Neutrophil (primary cell): ENCODE measurements around the gene GMDS.

Experiments used
- H3K27ac ChIP-seq: fragments of 200-600 bp; sonication (generic); 2 replicates; pipeline ENCODE4 v1.5.1; 2016; ENCODE audit warnings: mild to moderate bottlenecking, moderate library complexity
- H3K27me3 ChIP-seq: fragments of 200-600 bp; sonication (generic); 2 replicates; pipeline ENCODE4 v1.6.0; 2016; ENCODE audit warnings: mild to moderate bottlenecking
- H3K36me3 ChIP-seq: fragments of 200-600 bp; sonication (generic); 2 replicates; pipeline ENCODE4 v1.5.1; 2017
- H3K4me1 ChIP-seq, 2 experiments: fragments of 200-600 bp in 1 of 2; sonication (generic) in 1 of 2; 1 replicate in 1 of 2; 2 replicates in 1 of 2; pipeline versions ENCODE4 v1.5.1 to v1.6.1; 2013 to 2016; ENCODE audit warnings: low read depth in 1 of 2, low read length in 1 of 2, mild to moderate bottlenecking in 1 of 2, moderate library complexity in 1 of 2; ENCODE audit not compliant: control insufficient read depth in 1 of 2, insufficient read depth in 1 of 2
- H3K4me3 ChIP-seq, 2 experiments: fragments of 200-600 bp in 1 of 2; sonication (generic) in 1 of 2; 1 replicate in 1 of 2; 2 replicates in 1 of 2; pipeline ENCODE4 v1.5.1; 2013 to 2016; ENCODE audit warnings: low read depth in 1 of 2, low read length in 1 of 2, mild to moderate bottlenecking in 1 of 2, moderate library complexity in 1 of 2
- H3K9me3 ChIP-seq: fragments of 200-600 bp; sonication (generic); 2 replicates; pipeline ENCODE4 v1.5.1; 2016
- TF ChIP-seq, protein P1 (sequence below): fragments of 200-600 bp; sonication (generic); IDR thresholded peaks from 2 replicates; pipeline ENCODE4 v1.5.1; 2016; ENCODE audit warnings: antibody characterized with exemption

Gene GMDS

DNA sequence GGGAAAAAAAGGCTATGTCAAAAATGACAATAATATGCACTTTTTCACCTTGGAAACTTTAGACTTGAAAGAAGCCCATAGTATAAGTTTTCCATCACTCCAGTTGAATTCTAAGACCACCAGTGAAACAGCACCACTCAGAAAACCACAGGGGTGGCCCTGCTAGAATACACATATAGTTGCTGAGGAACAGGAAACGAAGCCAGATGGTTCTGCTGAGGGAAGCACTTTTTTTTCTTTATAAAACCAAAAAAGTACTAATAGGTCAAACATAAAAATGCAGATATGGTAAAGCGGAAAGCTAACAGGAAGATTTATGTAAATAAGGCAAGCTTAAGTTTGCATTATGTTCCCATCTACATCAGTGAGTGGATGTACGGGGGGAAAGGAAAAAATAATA, 331.8 kb downstream of the GMDS start:
- no peak overlapping the region for H3K4me3 ChIP-seq
- no peak overlapping the region for H3K27ac ChIP-seq
- H3K9me3 ChIP-seq = no peaks in the 10 kb centered on the region
- H3K36me3 ChIP-seq = no peaks in the 10 kb centered on the region
- no peaks in the 10 kb centered on the region for H3K27me3 ChIP-seq
- TF ChIP-seq, protein P1, sequence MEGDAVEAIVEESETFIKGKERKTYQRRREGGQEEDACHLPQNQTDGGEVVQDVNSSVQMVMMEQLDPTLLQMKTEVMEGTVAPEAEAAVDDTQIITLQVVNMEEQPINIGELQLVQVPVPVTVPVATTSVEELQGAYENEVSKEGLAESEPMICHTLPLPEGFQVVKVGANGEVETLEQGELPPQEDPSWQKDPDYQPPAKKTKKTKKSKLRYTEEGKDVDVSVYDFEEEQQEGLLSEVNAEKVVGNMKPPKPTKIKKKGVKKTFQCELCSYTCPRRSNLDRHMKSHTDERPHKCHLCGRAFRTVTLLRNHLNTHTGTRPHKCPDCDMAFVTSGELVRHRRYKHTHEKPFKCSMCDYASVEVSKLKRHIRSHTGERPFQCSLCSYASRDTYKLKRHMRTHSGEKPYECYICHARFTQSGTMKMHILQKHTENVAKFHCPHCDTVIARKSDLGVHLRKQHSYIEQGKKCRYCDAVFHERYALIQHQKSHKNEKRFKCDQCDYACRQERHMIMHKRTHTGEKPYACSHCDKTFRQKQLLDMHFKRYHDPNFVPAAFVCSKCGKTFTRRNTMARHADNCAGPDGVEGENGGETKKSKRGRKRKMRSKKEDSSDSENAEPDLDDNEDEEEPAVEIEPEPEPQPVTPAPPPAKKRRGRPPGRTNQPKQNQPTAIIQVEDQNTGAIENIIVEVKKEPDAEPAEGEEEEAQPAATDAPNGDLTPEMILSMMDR = no peak
- peaks cover 10 to 12% of the 10 kb centered on the region in 2 experiments for H3K4me1 ChIP-seq

DNA sequence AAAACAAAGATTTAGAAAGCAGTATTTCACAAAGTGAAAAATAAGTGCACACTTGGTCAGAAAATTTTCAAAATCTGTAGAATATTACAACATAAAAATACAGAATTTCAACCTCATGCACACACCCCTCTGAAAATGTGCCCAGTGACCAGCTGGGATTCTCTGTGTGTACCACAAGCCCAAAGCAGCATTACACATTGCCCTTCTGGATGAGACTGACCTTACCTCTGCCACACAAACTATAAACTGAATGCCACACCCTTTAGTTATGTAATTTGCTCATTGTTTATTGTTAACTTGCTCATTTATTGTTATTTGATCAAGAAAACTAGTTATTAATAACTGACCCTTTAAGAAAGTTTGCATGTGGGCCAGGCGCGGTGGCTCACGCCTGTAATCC, 332.7 kb downstream of the GMDS start:
- TF ChIP-seq, protein P1 = no peak
- H3K27me3 ChIP-seq = no peaks in the 10 kb centered on the region
- peaks cover 10 to 12% of the 10 kb centered on the region in 2 experiments for H3K4me1 ChIP-seq
- no peak overlapping the region for H3K27ac ChIP-seq
- H3K4me3 ChIP-seq = no peak overlapping the region
- no peaks in the 10 kb centered on the region for H3K9me3 ChIP-seq
- H3K36me3 ChIP-seq = no peaks in the 10 kb centered on the region

DNA sequence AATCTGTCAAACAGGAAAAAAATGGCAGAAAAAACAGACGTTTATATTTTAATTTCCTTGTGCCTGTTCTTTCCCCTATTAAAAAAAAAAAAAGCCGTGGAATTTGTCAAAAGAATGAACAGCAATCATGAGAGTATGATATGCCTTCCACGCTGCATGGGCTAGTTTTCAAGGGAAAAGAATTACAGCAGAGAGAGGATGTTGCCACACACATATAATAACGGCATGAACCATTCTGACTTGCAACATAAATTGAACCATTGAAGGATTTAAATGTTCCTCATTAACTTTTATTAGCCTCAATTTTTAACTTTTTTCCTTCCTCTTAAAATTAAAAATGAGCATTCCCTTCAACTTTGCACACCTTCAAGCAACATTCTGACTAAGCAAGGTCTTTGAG, 333.9 kb downstream of the GMDS start:
- no peak overlapping the region for H3K4me3 ChIP-seq
- H3K27ac ChIP-seq = no peak overlapping the region
- H3K4me1 ChIP-seq = peaks cover 10 to 12% of the 10 kb centered on the region in 2 experiments
- H3K27me3 ChIP-seq = no peaks in the 10 kb centered on the region
- no peaks in the 10 kb centered on the region for H3K36me3 ChIP-seq
- H3K9me3 ChIP-seq = no peaks in the 10 kb centered on the region
- TF ChIP-seq, protein P1 = no peak

DNA sequence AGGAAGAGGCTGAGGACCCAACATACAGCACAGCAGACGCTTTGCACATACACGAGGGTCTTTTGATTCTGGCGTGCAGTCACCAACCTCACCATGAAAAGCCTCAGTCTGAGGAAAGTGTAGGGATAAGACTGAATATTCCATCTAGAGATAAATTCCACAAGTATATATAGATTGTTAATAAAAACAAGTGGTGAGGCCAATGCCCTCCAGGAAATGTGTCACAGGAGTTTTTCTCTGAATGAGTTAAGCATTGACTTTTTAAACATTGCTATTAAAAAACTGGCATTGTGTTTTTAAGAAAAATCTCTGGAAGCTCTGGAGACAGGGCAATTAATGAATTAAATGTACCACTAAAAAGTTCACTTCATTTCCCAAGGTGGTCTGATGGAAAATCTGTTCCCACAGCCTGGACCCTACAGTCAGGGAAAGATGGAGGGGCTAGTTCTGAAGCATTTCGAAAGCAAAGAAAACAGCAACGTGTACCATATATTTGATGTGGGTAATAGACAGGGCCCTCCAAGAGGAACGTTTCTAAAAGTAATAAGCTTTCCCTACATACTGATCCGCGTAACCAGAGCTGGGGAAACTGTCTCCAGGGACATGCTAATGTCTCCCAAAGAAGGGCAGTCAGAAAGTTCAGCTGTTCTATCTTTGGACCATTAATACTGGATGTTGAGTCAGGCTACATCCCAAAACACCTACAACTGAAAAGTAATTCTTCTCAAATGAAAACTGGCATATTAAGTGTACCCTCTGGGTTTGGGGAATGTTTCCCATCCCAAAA, 334.6 kb downstream of the GMDS start:
- no peak overlapping the region for H3K4me3 ChIP-seq
- H3K27me3 ChIP-seq = no peaks in the 10 kb centered on the region
- TF ChIP-seq, protein P1 = no peak
- peaks cover 10 to 12% of the 10 kb centered on the region in 2 experiments for H3K4me1 ChIP-seq
- H3K36me3 ChIP-seq = no peaks in the 10 kb centered on the region
- no peak overlapping the region for H3K27ac ChIP-seq
- H3K9me3 ChIP-seq = no peaks in the 10 kb centered on the region

DNA sequence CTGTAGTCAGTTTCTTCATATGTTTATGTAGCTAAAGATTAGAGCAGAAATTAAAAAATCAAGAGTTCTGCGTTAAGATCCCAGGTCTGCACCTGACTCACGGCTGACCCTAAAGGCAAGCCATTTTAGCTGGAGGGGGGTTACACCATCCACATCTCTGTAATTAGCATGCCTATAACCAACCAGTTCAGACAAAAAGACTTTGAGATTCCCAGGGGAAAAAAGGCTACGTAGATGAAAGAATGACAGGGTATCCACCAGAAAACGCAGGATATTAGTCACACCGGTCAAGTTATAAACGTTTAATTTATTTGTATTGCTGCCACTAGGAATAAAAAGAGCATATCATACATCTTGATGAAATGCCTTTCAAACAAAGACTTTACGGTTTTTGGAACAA, 336.6 kb downstream of the GMDS start:
- TF ChIP-seq, protein P1 = no peak
- Histone ChIP-seq H3K4me1 (peaks cover 10 to 12% of the 10 kb centered on the region in 2 experiments), H3K36me3 (no peaks in the 10 kb centered on the region), H3K4me3 (no peak overlapping the region), H3K27ac (no peak overlapping the region), H3K9me3 (no peaks in the 10 kb centered on the region), H3K27me3 (no peaks in the 10 kb centered on the region)
